ENCODE measurements around the gene MORC3.

The MORC3 gene

DNA sequence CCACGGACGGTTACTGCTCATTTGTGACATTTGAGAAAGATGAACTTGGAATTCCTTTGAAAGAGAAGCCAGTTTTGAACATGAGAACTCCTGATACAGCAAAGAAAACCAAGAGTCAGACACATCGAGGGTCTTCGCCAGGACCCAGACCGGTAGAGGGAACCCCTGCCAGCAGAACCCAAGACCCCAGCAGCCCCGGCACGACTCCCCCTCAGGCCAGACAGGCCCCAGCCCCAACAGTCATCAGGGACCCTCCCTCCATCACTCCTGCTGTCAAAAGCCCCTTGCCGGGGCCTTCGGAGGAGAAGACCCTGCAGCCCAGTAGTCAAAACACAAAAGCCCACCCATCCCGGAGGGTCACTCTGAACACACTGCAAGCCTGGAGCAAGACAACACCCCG is 92.9 kb downstream of the MORC3 start:
- Histone ChIP-seq H3K9me3 (ENCODE audit: control insufficient read depth, low read length) (no peaks in the 10 kb centered on the region), H3K27ac (no peak overlapping the region), H3K27me3 (ENCODE audit: control insufficient read depth, insufficient read depth, low read length) (no peaks in the 10 kb centered on the region), H2AFZ (no peak overlapping the region), H3K4me1 (no peaks in the 10 kb centered on the region), H3K36me3 (ENCODE audit: control insufficient read depth, insufficient read depth, low read length) (no peaks in the 10 kb centered on the region), H3K79me2 (no peaks in the 10 kb centered on the region), H3K4me3 (ENCODE audit: low read depth, low read length) (no peak overlapping the region), H3K9ac (no peak overlapping the region), H3K4me2 (ENCODE audit: low read length) (no peak overlapping the region)
- TF ChIP-seq, protein P1, sequence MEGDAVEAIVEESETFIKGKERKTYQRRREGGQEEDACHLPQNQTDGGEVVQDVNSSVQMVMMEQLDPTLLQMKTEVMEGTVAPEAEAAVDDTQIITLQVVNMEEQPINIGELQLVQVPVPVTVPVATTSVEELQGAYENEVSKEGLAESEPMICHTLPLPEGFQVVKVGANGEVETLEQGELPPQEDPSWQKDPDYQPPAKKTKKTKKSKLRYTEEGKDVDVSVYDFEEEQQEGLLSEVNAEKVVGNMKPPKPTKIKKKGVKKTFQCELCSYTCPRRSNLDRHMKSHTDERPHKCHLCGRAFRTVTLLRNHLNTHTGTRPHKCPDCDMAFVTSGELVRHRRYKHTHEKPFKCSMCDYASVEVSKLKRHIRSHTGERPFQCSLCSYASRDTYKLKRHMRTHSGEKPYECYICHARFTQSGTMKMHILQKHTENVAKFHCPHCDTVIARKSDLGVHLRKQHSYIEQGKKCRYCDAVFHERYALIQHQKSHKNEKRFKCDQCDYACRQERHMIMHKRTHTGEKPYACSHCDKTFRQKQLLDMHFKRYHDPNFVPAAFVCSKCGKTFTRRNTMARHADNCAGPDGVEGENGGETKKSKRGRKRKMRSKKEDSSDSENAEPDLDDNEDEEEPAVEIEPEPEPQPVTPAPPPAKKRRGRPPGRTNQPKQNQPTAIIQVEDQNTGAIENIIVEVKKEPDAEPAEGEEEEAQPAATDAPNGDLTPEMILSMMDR (IDR thresholded peaks at IDR 0.05), result no peak

GRCh38 chr21:36415375-36415774 is 95.4 kb downstream of the MORC3 start:
- Histone ChIP-seq H2AFZ (no peak overlapping the region), H3K27ac (no peak overlapping the region), H3K79me2 (no peaks in the 10 kb centered on the region), H3K9me3 (ENCODE audit: control insufficient read depth, low read length) (no peaks in the 10 kb centered on the region), H3K4me3 (ENCODE audit: low read depth, low read length) (no peak overlapping the region), H3K4me1 (no peaks in the 10 kb centered on the region), H3K27me3 (ENCODE audit: control insufficient read depth, insufficient read depth, low read length) (no peaks in the 10 kb centered on the region), H3K36me3 (ENCODE audit: control insufficient read depth, insufficient read depth, low read length) (no peaks in the 10 kb centered on the region), H3K4me2 (ENCODE audit: low read length) (no peak overlapping the region), H3K9ac (no peak overlapping the region)
- TF ChIP-seq, protein P1 (IDR thresholded peaks at IDR 0.05), result no peak

DNA sequence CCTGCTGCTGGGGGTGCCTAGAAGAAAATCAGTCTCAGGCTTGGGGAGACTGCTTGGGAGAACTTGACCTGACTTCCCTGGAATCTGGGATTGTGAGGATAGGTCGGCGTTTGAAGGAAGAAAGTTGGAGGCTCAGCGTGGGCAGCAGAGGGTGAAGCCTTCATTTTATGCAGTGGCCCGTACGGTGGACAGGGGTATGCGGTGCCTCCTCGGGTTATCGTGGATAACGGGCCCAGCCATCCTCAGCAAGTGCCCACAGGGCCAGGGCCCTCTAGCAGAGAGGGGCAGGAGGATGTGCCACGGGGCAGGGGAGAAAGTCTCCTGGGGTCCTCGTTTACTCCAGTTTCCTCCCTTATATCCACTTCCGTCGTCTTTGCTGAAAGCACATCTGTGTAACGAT is 99.2 kb downstream of the MORC3 start:
- no peak overlapping the region for H3K4me3 ChIP-seq (ENCODE audit: low read depth, low read length)
- no peak overlapping the region for H2AFZ ChIP-seq
- no peaks in the 10 kb centered on the region for H3K79me2 ChIP-seq
- H3K4me2 ChIP-seq (ENCODE audit: low read length), result no peak overlapping the region
- H3K36me3 ChIP-seq (ENCODE audit: control insufficient read depth, insufficient read depth, low read length), result no peaks in the 10 kb centered on the region
- no peak overlapping the region for H3K27ac ChIP-seq
- H3K4me1 ChIP-seq, result no peaks in the 10 kb centered on the region
- no peak overlapping the region for H3K9ac ChIP-seq
- no peaks in the 10 kb centered on the region for H3K9me3 ChIP-seq (ENCODE audit: control insufficient read depth, low read length)
- H3K27me3 ChIP-seq (ENCODE audit: control insufficient read depth, insufficient read depth, low read length), result no peaks in the 10 kb centered on the region
- TF ChIP-seq, protein P1 (IDR thresholded peaks at IDR 0.05), result no peak

- Histone ChIP-seq H3K4me1 (no peaks in the 10 kb centered on the region), H3K27ac (no peak overlapping the region), H2AFZ (no peak overlapping the region), H3K9ac (no peak overlapping the region), H3K4me3 (ENCODE audit: low read depth, low read length) (no peak overlapping the region), H3K4me2 (ENCODE audit: low read length) (no peak overlapping the region), H3K27me3 (ENCODE audit: control insufficient read depth, insufficient read depth, low read length) (no peaks in the 10 kb centered on the region), H3K9me3 (ENCODE audit: control insufficient read depth, low read length) (no peaks in the 10 kb centered on the region), H3K36me3 (ENCODE audit: control insufficient read depth, insufficient read depth, low read length) (no peaks in the 10 kb centered on the region), H3K79me2 (no peaks in the 10 kb centered on the region)
- TF ChIP-seq, protein P1 (IDR thresholded peaks at IDR 0.05), result peak; percentile 50
Observed at GRCh38 chr21:36419996-36420395, 100.0 kb downstream of the MORC3 start.

GRCh38 chr21:36420571-36421339 is 100.8 kb downstream of the MORC3 start:
- Histone ChIP-seq H2AFZ (no peak overlapping the region), H3K79me2 (no peaks in the 10 kb centered on the region), H3K9me3 (ENCODE audit: control insufficient read depth, low read length) (no peaks in the 10 kb centered on the region), H3K36me3 (ENCODE audit: control insufficient read depth, insufficient read depth, low read length) (no peaks in the 10 kb centered on the region), H3K4me1 (no peaks in the 10 kb centered on the region), H3K4me3 (ENCODE audit: low read depth, low read length) (no peak overlapping the region), H3K9ac (no peak overlapping the region), H3K27ac (no peak overlapping the region), H3K27me3 (ENCODE audit: control insufficient read depth, insufficient read depth, low read length) (no peaks in the 10 kb centered on the region), H3K4me2 (ENCODE audit: low read length) (no peak overlapping the region)
- TF ChIP-seq, protein P1 (IDR thresholded peaks at IDR 0.05), result no peak
